B cell (primary cell): ENCODE measurements around the gene ARPP21. TPM values are rescaled to one million over a fixed set of nuclear protein-coding genes. Genes with fewer than 3 reads are reported as not detected.

Experiments
- ATAC-seq: fragments of 200-7000 bp; cut with Tn5 transposase; one replicate; pipeline ENCODE4 v1.10.0; 2021; ENCODE audit warnings: low read depth, mild to moderate bottlenecking, moderate number of reproducible peaks, moderate library complexity
- CTCF ChIA-PET: fragments of 350-600 bp; sonication (Branson Sonifier 250); formaldehyde crosslinking; loops from one replicate; lab custom pipeline; 2021; ENCODE audit warnings: antibody characterized with exemption, inconsistent platforms; lab: Charles Lee
- POLR2A ChIA-PET: fragments of 350-600 bp; sonication (Branson Sonifier 250); formaldehyde crosslinking; loops from one replicate; lab custom pipeline; 2021; ENCODE audit warnings: antibody characterized with exemption; lab: Charles Lee
- DNase-seq: peaks from one replicate; pipeline ENCODE4 v3.0.0; 2013
- H2AFZ ChIP-seq: 2 replicates; pipeline ENCODE4 v1.6.1; 2012; ENCODE audit warnings: mild to moderate bottlenecking, low read depth, low read length; ENCODE audit not compliant: insufficient read depth, poor library complexity, severe bottlenecking
- H3K27ac ChIP-seq, 2 donors: 1 replicate in 1 of 2; 2 replicates in 1 of 2; pipeline ENCODE4 v1.5.1; 2012 to 2013; ENCODE audit warnings: low read length in 2 of 2, mild to moderate bottlenecking in 2 of 2, moderate library complexity in 1 of 2
- H3K27me3 ChIP-seq, 4 experiments: fragments of 200-600 bp in 1 of 4; sonication (generic) in 1 of 4; replicated peaks in 1 of 4; 1 replicate in 2 of 4; 2 replicates in 2 of 4; pipeline versions ENCODE4 v1.6.1 to v1.7.0; 2013 to 2016; ENCODE audit warnings: low read length in 3 of 4, mild to moderate bottlenecking in 2 of 4, mixed read lengths in 1 of 4, moderate library complexity in 1 of 4; ENCODE audit not compliant: insufficient read depth in 4 of 4, control insufficient read depth in 3 of 4; ENCODE audit errors: control extremely low read depth in 1 of 4
- H3K36me3 ChIP-seq, 2 experiments: replicated peaks in 1 of 2; 1 replicate in 1 of 2; 2 replicates in 1 of 2; pipeline versions ENCODE4 v1.6.1 to v1.7.1; 2013; ENCODE audit warnings: low read length in 1 of 2; ENCODE audit not compliant: insufficient read depth in 2 of 2, control insufficient read depth in 1 of 2; ENCODE audit errors: control extremely low read depth in 1 of 2, extremely low read depth in 1 of 2
- H3K4me1 ChIP-seq, 2 donors: fragments of 200-600 bp in 1 of 2; sonication (generic) in 1 of 2; 1 replicate in 1 of 2; 2 replicates in 1 of 2; pipeline versions ENCODE4 v1.5.1 to v1.6.1; 2013 to 2017; ENCODE audit warnings: low read length in 2 of 2; ENCODE audit not compliant: control insufficient read depth in 2 of 2, insufficient read depth in 2 of 2
- H3K4me2 ChIP-seq: replicated peaks from 2 replicates; pipeline ENCODE3; 2012; ENCODE audit warnings: mild to moderate bottlenecking, low read depth, low read length; ENCODE audit not compliant: poor library complexity, severe bottlenecking
- H3K4me3 ChIP-seq, 5 experiments: fragments of 200-600 bp in 1 of 5; sonication (generic) in 1 of 5; 1 replicate in 3 of 5; 2 replicates in 2 of 5; pipeline versions ENCODE4 v1.5.1 to v1.7.0; 2011 to 2016; ENCODE audit warnings: low read length in 4 of 5, mild to moderate bottlenecking in 4 of 5, low read depth in 2 of 5, control low read depth in 1 of 5, moderate library complexity in 1 of 5; ENCODE audit not compliant: insufficient read depth in 1 of 5; ENCODE audit errors: control extremely low read depth in 1 of 5, extremely low read depth in 1 of 5
- H3K79me2 ChIP-seq: fragments of 200-600 bp; sonication (generic); one replicate; pipeline ENCODE4 v1.6.0; 2016; ENCODE audit warnings: low read length; ENCODE audit not compliant: control insufficient read depth, insufficient read depth
- H3K9ac ChIP-seq: fragments of 200-600 bp; sonication (generic); 2 replicates; pipeline ENCODE4 v1.6.1; 2017; ENCODE audit warnings: mild to moderate bottlenecking, low read length, moderate library complexity
- H3K9me3 ChIP-seq, 3 donors: one replicate each; pipeline versions ENCODE4 v1.6.1 to v1.7.1; 2013; ENCODE audit warnings: low read length in 2 of 3; ENCODE audit not compliant: control insufficient read depth in 2 of 3, insufficient read depth in 1 of 3; ENCODE audit errors: control extremely low read depth in 1 of 3
- H4K20me1 ChIP-seq: 2 replicates; pipeline ENCODE4 v1.6.0; 2012; ENCODE audit warnings: mild to moderate bottlenecking, low read length; ENCODE audit not compliant: insufficient read depth, control insufficient read depth, poor library complexity, severe bottlenecking
- H3K27ac Mint-ChIP-seq: one replicate; pipeline ENCODE4 v1.8.0; 2021; ENCODE audit warnings: mixed read lengths
- H3K27me3 Mint-ChIP-seq: one replicate; pipeline ENCODE4 v1.8.0; 2021; ENCODE audit warnings: mixed read lengths
- H3K4me1 Mint-ChIP-seq: one replicate; pipeline ENCODE4 v1.8.0; 2021; ENCODE audit warnings: mixed read lengths
- H3K4me3 Mint-ChIP-seq: one replicate; pipeline ENCODE4 v1.8.0; 2021; ENCODE audit warnings: mixed read lengths
- H3K9me3 Mint-ChIP-seq: one replicate; pipeline ENCODE4 v1.8.0; 2022; ENCODE audit warnings: mixed read lengths; ENCODE audit not compliant: insufficient read depth
- EZH2 ChIP-seq: IDR thresholded peaks from 2 replicates; pipeline ENCODE4 v1.6.1; 2012; ENCODE audit warnings: borderline replicate concordance, low read depth, mild to moderate bottlenecking, moderate library complexity, low read length; ENCODE audit not compliant: insufficient read depth, poor library complexity, severe bottlenecking
- WGBS: methylation state at CpG from one replicate; pipeline ENCODE4 v1.1.5; 2013; ENCODE audit warnings: missing lambda C conversion rate; ENCODE audit not compliant: insufficient coverage; 5-methylcytosine and 5-hydroxymethylcytosine counted together
- intact Hi-C: fragments of 100-400 bp; cut with micrococcal nuclease; formaldehyde crosslinking; loops from one replicate; pipeline ENCODE4 v1.10.0; 2022
- polyA plus RNA-seq: library from polyadenylated mRNA; depleted of rRNA; stranded (reverse); fragments of >200 nt; gene quantifications from 2 replicates; pipeline ENCODE4 v1.2.3, GENCODE V29; 2012
- total RNA-seq, 2 donors: library from RNA; stranded (reverse); fragments of 120-200 nt in 1 of 2; gene quantifications; 1 replicate in 1 of 2; 2 replicates in 1 of 2; pipeline versions ENCODE4 v1.2.3 to v1.2.4, GENCODE V29; 2013 to 2022
- TF ChIP-seq, protein P1 (sequence below): fragments of 200-600 bp; IDR thresholded peaks from one replicate; pipeline ENCODE4 v1.8.0; 2022; ENCODE audit warnings: antibody characterized with exemption, mild to moderate bottlenecking

ARPP21 gene
- total and polyA plus RNA-seq, 2 donors (not counting 1 experiment from before 2014, with no cell fraction given), result 0.10 TPM; not detected in 1

- Histone ChIP-seq H3K79me2 (no peaks in the 10 kb centered on the region), H3K4me3 (no peak overlapping the region), H3K9ac (no peak overlapping the region), H2AFZ (no peak overlapping the region), H3K27ac (no peak overlapping the region), H3K36me3 (no peaks in the 10 kb centered on the region), H3K9me3 (no peaks in the 10 kb centered on the region), H3K4me2 (no peak overlapping the region), H3K27me3 (no peaks in the 10 kb centered on the region), H4K20me1 (no peaks in the 10 kb centered on the region), H3K4me1 (no peaks in the 10 kb centered on the region)
- DNase-seq, result no peak
- Mint-ChIP-seq H3K27me3 (no peaks in the 10 kb centered on the region), H3K9me3 (no peaks in the 10 kb centered on the region), H3K4me1 (peaks cover 7% of the 10 kb centered on the region), H3K27ac (no peak overlapping the region), H3K4me3 (no peak overlapping the region)
- POLR2A ChIA-PET, result no interaction called here
- no peak for ATAC-seq
- intact Hi-C loops, result no loop called here
- TF ChIP-seq EZH2, result no peak
- TF ChIP-seq, protein P1, sequence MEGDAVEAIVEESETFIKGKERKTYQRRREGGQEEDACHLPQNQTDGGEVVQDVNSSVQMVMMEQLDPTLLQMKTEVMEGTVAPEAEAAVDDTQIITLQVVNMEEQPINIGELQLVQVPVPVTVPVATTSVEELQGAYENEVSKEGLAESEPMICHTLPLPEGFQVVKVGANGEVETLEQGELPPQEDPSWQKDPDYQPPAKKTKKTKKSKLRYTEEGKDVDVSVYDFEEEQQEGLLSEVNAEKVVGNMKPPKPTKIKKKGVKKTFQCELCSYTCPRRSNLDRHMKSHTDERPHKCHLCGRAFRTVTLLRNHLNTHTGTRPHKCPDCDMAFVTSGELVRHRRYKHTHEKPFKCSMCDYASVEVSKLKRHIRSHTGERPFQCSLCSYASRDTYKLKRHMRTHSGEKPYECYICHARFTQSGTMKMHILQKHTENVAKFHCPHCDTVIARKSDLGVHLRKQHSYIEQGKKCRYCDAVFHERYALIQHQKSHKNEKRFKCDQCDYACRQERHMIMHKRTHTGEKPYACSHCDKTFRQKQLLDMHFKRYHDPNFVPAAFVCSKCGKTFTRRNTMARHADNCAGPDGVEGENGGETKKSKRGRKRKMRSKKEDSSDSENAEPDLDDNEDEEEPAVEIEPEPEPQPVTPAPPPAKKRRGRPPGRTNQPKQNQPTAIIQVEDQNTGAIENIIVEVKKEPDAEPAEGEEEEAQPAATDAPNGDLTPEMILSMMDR, result no peak
- WGBS, result no CpG with 5 or more reads among the region's 3 CpGs
- CTCF ChIA-PET, result no interaction called here
These were observed 66.6 kb downstream of the ARPP21 start for GRCh38 chr3:35705904-35706303.

- intact Hi-C loops, result no loop called here
- TF ChIP-seq, protein P1, result no peak
- no peak for TF ChIP-seq EZH2
- Mint-ChIP-seq H3K4me1 (peaks cover 7% of the 10 kb centered on the region), H3K27me3 (no peaks in the 10 kb centered on the region), H3K9me3 (no peaks in the 10 kb centered on the region), H3K27ac (no peak overlapping the region), H3K4me3 (no peak overlapping the region)
- H3K27me3 ChIP-seq, result no peaks in the 10 kb centered on the region
- ChIA-PET CTCF (no interaction called here), POLR2A (no interaction called here)
- H3K79me2 ChIP-seq, result no peaks in the 10 kb centered on the region
- no peak overlapping the region for H3K27ac ChIP-seq
- no peak for DNase-seq
- no peak overlapping the region for H3K4me2 ChIP-seq
- no peaks in the 10 kb centered on the region for H3K36me3 ChIP-seq
- no peak overlapping the region for H3K9ac ChIP-seq
- no peaks in the 10 kb centered on the region for H4K20me1 ChIP-seq
- no CpG with 5 or more reads among the region's 3 CpGs for WGBS
- H3K4me3 ChIP-seq, result no peak overlapping the region
- no peak for ATAC-seq
- no peak overlapping the region for H2AFZ ChIP-seq
- H3K4me1 ChIP-seq, result no peaks in the 10 kb centered on the region
- no peaks in the 10 kb centered on the region for H3K9me3 ChIP-seq
These were observed 68.6 kb downstream of the ARPP21 start for GRCh38 chr3:35707904-35708303.
